ENCODE measurements around the gene RECK.

Gene RECK

DNA sequence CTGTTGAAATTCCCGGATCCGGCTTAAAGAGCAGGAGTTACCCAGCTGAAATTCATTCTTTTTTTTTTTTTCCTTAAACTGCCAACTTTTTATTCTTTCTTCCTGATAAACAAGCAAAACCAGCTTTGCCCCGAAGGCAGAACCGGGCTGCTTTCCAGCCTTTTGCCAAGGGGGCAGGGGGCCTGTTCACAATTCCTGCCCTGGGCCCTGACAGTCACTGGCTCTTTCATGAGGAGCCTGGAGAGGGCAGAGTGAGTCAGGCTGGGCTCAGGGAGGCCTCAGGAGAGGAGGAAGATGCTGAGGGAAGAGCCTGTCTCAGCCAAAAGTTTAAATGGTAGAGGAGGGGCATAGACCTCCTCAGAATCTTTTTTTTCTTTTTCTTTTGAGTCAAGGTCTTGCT, 104.6 kb downstream of the RECK start:
- H3K4me3 ChIP-seq (ENCODE audit: low read depth, low read length), result no peak overlapping the region
- TF ChIP-seq, protein P1, sequence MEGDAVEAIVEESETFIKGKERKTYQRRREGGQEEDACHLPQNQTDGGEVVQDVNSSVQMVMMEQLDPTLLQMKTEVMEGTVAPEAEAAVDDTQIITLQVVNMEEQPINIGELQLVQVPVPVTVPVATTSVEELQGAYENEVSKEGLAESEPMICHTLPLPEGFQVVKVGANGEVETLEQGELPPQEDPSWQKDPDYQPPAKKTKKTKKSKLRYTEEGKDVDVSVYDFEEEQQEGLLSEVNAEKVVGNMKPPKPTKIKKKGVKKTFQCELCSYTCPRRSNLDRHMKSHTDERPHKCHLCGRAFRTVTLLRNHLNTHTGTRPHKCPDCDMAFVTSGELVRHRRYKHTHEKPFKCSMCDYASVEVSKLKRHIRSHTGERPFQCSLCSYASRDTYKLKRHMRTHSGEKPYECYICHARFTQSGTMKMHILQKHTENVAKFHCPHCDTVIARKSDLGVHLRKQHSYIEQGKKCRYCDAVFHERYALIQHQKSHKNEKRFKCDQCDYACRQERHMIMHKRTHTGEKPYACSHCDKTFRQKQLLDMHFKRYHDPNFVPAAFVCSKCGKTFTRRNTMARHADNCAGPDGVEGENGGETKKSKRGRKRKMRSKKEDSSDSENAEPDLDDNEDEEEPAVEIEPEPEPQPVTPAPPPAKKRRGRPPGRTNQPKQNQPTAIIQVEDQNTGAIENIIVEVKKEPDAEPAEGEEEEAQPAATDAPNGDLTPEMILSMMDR (IDR thresholded peaks at IDR 0.05; ENCODE audit: insufficient read depth, low read depth, low read length, missing control alignments), result no peak
- no peak for DNase-seq (ENCODE audit: low read depth)

DNA sequence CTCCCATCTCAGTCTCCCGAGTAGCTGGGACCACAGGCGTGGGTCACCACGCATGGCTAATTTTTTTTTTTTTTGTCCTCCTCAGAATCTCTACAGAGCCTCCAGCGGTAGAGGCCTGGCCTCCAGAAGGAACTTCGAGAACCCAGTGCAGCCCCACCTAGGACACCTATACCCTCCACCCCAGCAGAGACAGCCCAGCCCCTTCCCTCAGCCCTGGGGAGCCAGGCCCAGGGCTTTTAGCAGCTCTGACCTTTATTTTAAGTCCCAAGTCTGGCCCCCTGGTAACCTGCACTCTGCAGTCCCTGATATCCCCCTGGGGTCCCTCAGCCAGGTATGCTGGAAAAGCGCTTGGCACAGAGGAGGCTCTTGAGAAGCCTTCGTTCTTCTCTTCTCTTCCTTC, 105.0 kb downstream of the RECK start:
- TF ChIP-seq, protein P1 (IDR thresholded peaks at IDR 0.05; ENCODE audit: insufficient read depth, low read depth, low read length, missing control alignments), result no peak
- H3K4me3 ChIP-seq (ENCODE audit: low read depth, low read length), result no peak overlapping the region
- DNase-seq (ENCODE audit: low read depth), result no peak

DNA sequence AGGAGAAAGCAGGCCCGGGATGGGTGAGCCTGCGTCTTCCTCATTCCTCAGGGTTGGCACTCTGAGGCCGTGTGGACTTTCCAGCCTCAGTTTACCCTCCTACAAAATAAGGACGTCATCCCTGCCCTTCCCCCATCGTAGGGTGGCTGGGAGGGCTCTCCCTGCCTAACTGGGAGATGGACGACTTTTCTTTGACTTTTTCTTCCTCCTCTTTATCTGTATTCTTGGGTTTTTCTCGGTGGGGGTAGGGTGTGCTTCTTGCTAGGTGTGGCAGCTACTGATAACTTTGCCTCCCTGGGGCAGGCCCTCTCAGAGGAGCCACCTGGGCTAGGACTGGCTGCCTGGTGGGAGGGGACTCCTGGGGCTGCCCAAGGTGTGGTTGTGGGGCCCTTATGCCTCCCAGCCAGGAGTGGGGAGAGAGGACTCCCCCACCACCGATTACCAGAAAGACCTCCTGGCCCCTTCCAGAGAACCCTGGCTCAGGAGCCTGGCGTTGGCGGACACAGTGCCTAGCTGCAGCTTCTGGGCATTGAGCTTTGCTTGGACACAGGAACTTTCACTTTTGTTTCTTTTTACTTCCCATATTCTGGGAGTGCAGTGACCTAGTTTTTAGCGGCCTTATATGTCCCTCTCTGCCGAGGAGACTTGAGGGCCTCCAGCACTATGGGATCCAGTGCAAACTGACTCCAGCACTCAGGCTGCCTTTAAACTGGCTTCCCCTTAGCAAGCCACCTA, 106.0 kb downstream of the RECK start:
- TF ChIP-seq, protein P1 (IDR thresholded peaks at IDR 0.05; ENCODE audit: insufficient read depth, low read depth, low read length, missing control alignments), result no peak
- DNase-seq (ENCODE audit: low read depth), result no peak
- H3K4me3 ChIP-seq (ENCODE audit: low read depth, low read length), result peak overlapping the region; percentile 20; the same call in 1 of the 2 replicates

GRCh38 chr9:36143245-36143641, 106.5 kb downstream of the RECK start:
- TF ChIP-seq, protein P1 (IDR thresholded peaks at IDR 0.05; ENCODE audit: insufficient read depth, low read depth, low read length, missing control alignments), result no peak
- DNase-seq (ENCODE audit: low read depth), result no peak
- H3K4me3 ChIP-seq (ENCODE audit: low read depth, low read length), result peak overlapping the region; percentile 20; the same call in 1 of the 2 replicates

- peak; percentile 43 for DNase-seq (ENCODE audit: low read depth)
- peak overlapping the region; percentile 17 for H3K4me3 ChIP-seq (ENCODE audit: low read depth, low read length)
Observed at GRCh38 chr9:36144309-36145232, 107.9 kb downstream of the RECK start.

GRCh38 chr9:36145970-36146369, 109.3 kb downstream of the RECK start:
- no peak for DNase-seq (ENCODE audit: low read depth)
- H3K4me3 ChIP-seq (ENCODE audit: low read depth, low read length), result no peak overlapping the region
- TF ChIP-seq, protein P1 (IDR thresholded peaks at IDR 0.05; ENCODE audit: insufficient read depth, low read depth, low read length, missing control alignments), result no peak

More at GRCh38 chr9:36144309-36145232, 107.9 kb downstream of the RECK start:
- TF ChIP-seq, protein P1 (IDR thresholded peaks at IDR 0.05; ENCODE audit: insufficient read depth, low read depth, low read length, missing control alignments), result no peak
